NCI-H2081 (cell line): Measurements from ENCODE around the gene POU2F1.
"Not testable (repeated sequence)": the region's sequence is repeated elsewhere in the genome, so short reads cannot be mapped to it uniquely, and the experiment has no call there.

Experiments
- DNase-seq, 2 experiments: peaks; one replicate each; lab custom pipeline; 2025; lab: John Stamatoyannopoulos, UW

Gene POU2F1

GRCh38 chr1:167231873-167232450, 11.3 kb downstream of the POU2F1 start:
- DNase-seq = no peak

GRCh38 chr1:167232801-167233200, 12.1 kb downstream of the POU2F1 start:
- no peak for DNase-seq

- DNase-seq = no peak
These were observed 12.7 kb downstream of the POU2F1 start for GRCh38 chr1:167233373-167233772.

- no peak for DNase-seq
These were observed 16.3 kb downstream of the POU2F1 start for GRCh38 chr1:167237000-167237399.

GRCh38 chr1:167238713-167239112, 18.0 kb downstream of the POU2F1 start:
- DNase-seq = no peak

GRCh38 chr1:167239257-167239656, 18.6 kb downstream of the POU2F1 start:
- DNase-seq = no peak

- no peak for DNase-seq
These were observed 23.6 kb downstream of the POU2F1 start for GRCh38 chr1:167244244-167244643.

GRCh38 chr1:167245168-167245567, 24.5 kb downstream of the POU2F1 start:
- not testable (repeated sequence) for DNase-seq

- no peak for DNase-seq
These were observed 26.3 kb downstream of the POU2F1 start for GRCh38 chr1:167246971-167247370.

- no peak for DNase-seq
These were observed 27.1 kb downstream of the POU2F1 start for GRCh38 chr1:167247754-167248153.

GRCh38 chr1:167248707-167249642, 28.3 kb downstream of the POU2F1 start:
- DNase-seq = no peak

- no peak for DNase-seq
These were observed 29.0 kb downstream of the POU2F1 start for GRCh38 chr1:167249702-167250101.

- no peak for DNase-seq
These were observed 29.8 kb downstream of the POU2F1 start for GRCh38 chr1:167250482-167250881.

- no peak for DNase-seq
These were observed 30.8 kb downstream of the POU2F1 start for GRCh38 chr1:167251472-167251871.

GRCh38 chr1:167252986-167253385, 32.3 kb downstream of the POU2F1 start:
- DNase-seq = no peak

GRCh38 chr1:167258858-167259257, 38.2 kb downstream of the POU2F1 start:
- DNase-seq = no peak

GRCh38 chr1:167262836-167263235, 42.1 kb downstream of the POU2F1 start:
- DNase-seq = no peak

GRCh38 chr1:167263344-167263743, 42.7 kb downstream of the POU2F1 start:
- no peak for DNase-seq

GRCh38 chr1:167263819-167264464, 43.3 kb downstream of the POU2F1 start:
- DNase-seq = no peak

GRCh38 chr1:167266965-167267364, 46.3 kb downstream of the POU2F1 start:
- no peak for DNase-seq

- no peak for DNase-seq
These were observed 47.7 kb downstream of the POU2F1 start for GRCh38 chr1:167268347-167268787.

- no peak for DNase-seq
These were observed 49.8 kb downstream of the POU2F1 start for GRCh38 chr1:167270349-167271092.
